ENCODE results near the gene CA14. TPM values are rescaled to one million over a fixed set of nuclear protein-coding genes. Genes with fewer than 3 reads are reported as not detected.

CA14 gene
- total RNA-seq, 1 donor from 2014 or later = not detected

DNA sequence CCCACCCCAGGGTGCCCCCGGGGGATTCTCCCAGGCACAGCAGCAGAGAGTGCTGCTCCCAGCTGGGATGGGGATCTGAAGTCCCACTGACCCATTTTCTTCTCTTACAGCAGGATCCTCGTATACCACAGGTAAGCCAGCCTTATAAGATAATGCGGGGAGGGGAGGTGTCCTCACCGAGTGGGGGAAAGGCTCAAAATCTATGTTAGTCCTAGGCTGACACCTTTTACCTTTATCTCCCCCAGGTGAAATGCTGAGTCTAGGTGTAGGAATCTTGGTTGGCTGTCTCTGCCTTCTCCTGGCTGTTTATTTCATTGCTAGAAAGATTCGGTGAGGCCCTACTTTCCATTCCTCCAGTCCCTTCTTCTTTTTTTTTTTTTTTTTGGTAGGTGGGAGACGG, 6.0 kb downstream of the CA14 start:
- Histone ChIP-seq H3K4me3 (no peak overlapping the region), H3K4me1 (peaks cover 23% of the 10 kb centered on the region), H3K9me3 (no peaks in the 10 kb centered on the region), H3K27ac (no peak overlapping the region), H3K36me3 (peaks cover 0 to 29% of the 10 kb centered on the region in 2 donors), H3K27me3 (no peaks in the 10 kb centered on the region)
- DNase-seq (ENCODE audit: extremely low spot score in 2 of 2) = no peak
- no peak for TF ChIP-seq POLR2A (IDR thresholded peaks at IDR 0.05)
- TF ChIP-seq POLR2AphosphoS5 (IDR thresholded peaks at IDR 0.05; ENCODE audit: insufficient read depth in 1 of 2, low read depth in 1 of 2) = no peak
- TF ChIP-seq, protein P1, sequence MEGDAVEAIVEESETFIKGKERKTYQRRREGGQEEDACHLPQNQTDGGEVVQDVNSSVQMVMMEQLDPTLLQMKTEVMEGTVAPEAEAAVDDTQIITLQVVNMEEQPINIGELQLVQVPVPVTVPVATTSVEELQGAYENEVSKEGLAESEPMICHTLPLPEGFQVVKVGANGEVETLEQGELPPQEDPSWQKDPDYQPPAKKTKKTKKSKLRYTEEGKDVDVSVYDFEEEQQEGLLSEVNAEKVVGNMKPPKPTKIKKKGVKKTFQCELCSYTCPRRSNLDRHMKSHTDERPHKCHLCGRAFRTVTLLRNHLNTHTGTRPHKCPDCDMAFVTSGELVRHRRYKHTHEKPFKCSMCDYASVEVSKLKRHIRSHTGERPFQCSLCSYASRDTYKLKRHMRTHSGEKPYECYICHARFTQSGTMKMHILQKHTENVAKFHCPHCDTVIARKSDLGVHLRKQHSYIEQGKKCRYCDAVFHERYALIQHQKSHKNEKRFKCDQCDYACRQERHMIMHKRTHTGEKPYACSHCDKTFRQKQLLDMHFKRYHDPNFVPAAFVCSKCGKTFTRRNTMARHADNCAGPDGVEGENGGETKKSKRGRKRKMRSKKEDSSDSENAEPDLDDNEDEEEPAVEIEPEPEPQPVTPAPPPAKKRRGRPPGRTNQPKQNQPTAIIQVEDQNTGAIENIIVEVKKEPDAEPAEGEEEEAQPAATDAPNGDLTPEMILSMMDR (IDR thresholded peaks at IDR 0.05) = no peak
- intact Hi-C loops (cut with DNase I) = no loop called here

DNA sequence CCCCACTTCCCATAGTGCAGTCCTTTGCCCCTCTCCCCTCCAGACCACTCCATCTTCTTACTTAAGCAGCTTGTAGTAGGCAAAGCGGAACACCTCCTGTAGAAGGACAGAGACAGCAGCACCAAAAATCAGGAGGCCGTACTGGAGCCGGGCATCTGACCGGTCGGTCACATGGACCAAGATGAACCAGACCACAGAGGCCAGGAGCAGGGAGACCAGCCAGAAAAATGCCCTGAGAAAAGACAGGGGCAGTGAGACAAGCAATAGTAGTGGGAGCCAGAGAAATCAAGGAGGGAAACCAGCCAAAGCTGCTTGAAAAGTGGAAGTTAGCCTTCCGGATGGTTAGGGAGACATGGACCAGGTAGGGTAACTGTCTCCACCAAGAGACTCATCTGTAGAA, 10.3 kb downstream of the CA14 start:
- peaks cover 0 to 29% of the 10 kb centered on the region in 2 donors for H3K36me3 ChIP-seq
- peaks cover 28% of the 10 kb centered on the region for H3K4me1 ChIP-seq
- no peaks in the 10 kb centered on the region for H3K9me3 ChIP-seq
- no peaks in the 10 kb centered on the region for H3K27me3 ChIP-seq
- H3K4me3 ChIP-seq = peak overlapping the region; percentile 93 to 100
- H3K27ac ChIP-seq = peak overlapping the region; percentile 96
- intact Hi-C loops (cut with DNase I) = no loop called here
- TF ChIP-seq, protein P1 (IDR thresholded peaks at IDR 0.05) = no peak
- TF ChIP-seq POLR2AphosphoS5 (IDR thresholded peaks at IDR 0.05; ENCODE audit: insufficient read depth in 1 of 2, low read depth in 1 of 2) (no peak), POLR2A (IDR thresholded peaks at IDR 0.05) (no peak)
- no peak for DNase-seq (ENCODE audit: extremely low spot score in 2 of 2)

DNA sequence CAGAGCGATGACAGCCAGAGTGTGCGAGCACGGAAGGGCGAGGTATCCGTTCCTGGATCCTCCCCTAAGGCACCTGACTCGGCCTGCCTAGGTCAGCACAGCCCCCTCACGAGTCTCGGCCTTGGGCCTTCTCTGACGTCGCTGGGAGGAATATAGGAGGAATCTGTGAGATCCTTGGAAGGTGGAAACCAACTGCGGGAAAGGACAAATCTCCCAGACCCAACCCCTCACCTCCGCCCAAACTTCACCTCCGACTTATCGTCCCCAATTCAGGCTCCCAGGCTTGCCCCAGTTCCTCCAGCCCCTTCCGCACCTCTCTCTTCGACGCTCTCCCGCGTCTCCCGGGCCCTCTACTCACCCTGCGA, 10.7 kb downstream of the CA14 start:
- Histone ChIP-seq H3K27ac (peak overlapping the region; percentile 96), H3K4me3 (peak overlapping the region; percentile 93 to 100), H3K27me3 (no peaks in the 10 kb centered on the region), H3K4me1 (peaks cover 32% of the 10 kb centered on the region), H3K36me3 (peaks cover 0 to 29% of the 10 kb centered on the region in 2 donors), H3K9me3 (no peaks in the 10 kb centered on the region)
- intact Hi-C loops (cut with DNase I) = no loop called here
- TF ChIP-seq, protein P1 (IDR thresholded peaks at IDR 0.05) = no peak
- TF ChIP-seq POLR2A (IDR thresholded peaks at IDR 0.05) = no peak
- TF ChIP-seq POLR2AphosphoS5 (IDR thresholded peaks at IDR 0.05; ENCODE audit: insufficient read depth in 1 of 2, low read depth in 1 of 2) = no peak
- no peak for DNase-seq (ENCODE audit: extremely low spot score in 2 of 2)

DNA sequence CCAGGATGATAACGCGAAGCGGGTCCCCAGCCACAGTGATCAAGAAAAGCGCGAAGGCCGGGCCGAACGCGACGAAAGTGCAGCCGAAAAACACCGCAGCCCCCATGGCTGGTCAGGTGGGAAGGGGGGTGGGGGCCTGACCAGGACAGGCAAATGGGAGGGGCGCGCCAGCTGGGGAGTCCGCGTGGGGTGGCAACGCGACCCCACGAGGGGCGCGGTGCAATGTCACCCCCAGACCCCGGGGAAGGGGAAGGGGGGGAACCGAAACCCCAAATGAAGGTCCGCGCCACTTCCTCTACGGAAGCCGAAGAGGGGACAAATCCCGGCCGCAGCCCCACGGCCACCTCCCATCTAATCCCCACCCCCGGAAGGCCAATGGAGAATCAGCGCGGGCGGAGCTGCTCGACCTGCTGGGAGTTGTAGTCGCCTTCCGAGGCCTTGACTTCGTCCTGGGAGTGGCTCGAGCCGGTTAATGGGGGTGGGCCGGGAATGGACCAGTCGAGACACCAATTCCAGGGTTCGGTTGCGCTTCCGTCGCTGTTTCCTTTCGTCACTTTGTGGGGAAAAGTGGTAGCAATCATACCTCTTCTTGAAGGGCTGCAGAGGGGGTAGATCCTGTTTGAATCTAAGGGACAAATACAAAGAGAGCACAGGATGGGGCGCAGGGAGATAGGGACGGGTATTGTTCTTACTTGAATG, 11.3 kb downstream of the CA14 start, which contains the start of gene APH1A:
TSS of gene APH1A (minus strand) at position 312 of the 699 bp plus-strand sequence. CDS start at position 106, 206 bp downstream.
- TF ChIP-seq POLR2AphosphoS5 (IDR thresholded peaks at IDR 0.05; ENCODE audit: insufficient read depth in 1 of 2, low read depth in 1 of 2) (peak; percentile 92 to 98), POLR2A (IDR thresholded peaks at IDR 0.05) (peak in 1 of 2 donors; percentile 22)
- TF ChIP-seq, protein P1 (IDR thresholded peaks at IDR 0.05) = no peak
- intact Hi-C loops (cut with DNase I) = no loop called here
- peak within 1 kb of the TSS; percentile 93 to 100 for H3K4me3 ChIP-seq
- H3K27ac ChIP-seq = peak within 1 kb of the TSS; percentile 96
- H3K36me3 ChIP-seq = peaks cover 0 to 29% of the 10 kb centered on the region in 2 donors
- H3K4me1 ChIP-seq = peaks cover 33% of the 10 kb centered on the region
- no peaks in the 10 kb centered on the region for H3K27me3 ChIP-seq
- DNase-seq (ENCODE audit: extremely low spot score in 2 of 2) = peak in 1 of 2 donors; percentile 98
- no peaks in the 10 kb centered on the region for H3K9me3 ChIP-seq

DNA sequence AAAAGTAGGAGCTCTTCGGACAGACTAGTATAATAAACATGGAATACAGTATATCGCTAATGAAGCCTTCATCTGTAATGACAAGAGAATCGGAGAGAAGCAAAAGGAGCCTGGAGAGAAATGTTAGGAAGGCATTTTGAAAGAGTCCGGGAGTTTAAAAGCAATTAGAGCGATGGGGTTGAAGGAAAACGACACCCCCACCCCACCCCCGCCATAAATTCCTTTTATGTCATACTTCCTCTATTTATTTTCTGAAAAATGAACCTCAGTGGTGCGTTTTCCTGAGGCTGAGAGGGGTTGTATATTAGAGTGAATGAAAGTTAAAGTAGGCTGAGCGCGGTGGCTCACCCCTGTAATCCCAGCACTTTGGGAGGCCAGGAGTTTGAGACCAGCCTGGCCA, 11.9 kb downstream of the CA14 start:
- Histone ChIP-seq H3K4me3 (peak overlapping the region; percentile 93 to 100), H3K36me3 (peaks cover 0 to 26% of the 10 kb centered on the region in 2 donors), H3K4me1 (peaks cover 33% of the 10 kb centered on the region), H3K27ac (peak overlapping the region; percentile 96), H3K27me3 (no peaks in the 10 kb centered on the region), H3K9me3 (no peaks in the 10 kb centered on the region)
- TF ChIP-seq, protein P1 (IDR thresholded peaks at IDR 0.05) = no peak
- TF ChIP-seq POLR2A (IDR thresholded peaks at IDR 0.05) (no peak), POLR2AphosphoS5 (IDR thresholded peaks at IDR 0.05; ENCODE audit: insufficient read depth in 1 of 2, low read depth in 1 of 2) (no peak)
- DNase-seq (ENCODE audit: extremely low spot score in 2 of 2) = no peak
- intact Hi-C loops (cut with DNase I) = no loop called here

Measured in vagina (tissue), 2 donors.